ENCODE results near the gene GTPBP3.
A peak's percentile ranks its signal among the peaks of the same experiment; 100 is the strongest.

Gene GTPBP3

DNA sequence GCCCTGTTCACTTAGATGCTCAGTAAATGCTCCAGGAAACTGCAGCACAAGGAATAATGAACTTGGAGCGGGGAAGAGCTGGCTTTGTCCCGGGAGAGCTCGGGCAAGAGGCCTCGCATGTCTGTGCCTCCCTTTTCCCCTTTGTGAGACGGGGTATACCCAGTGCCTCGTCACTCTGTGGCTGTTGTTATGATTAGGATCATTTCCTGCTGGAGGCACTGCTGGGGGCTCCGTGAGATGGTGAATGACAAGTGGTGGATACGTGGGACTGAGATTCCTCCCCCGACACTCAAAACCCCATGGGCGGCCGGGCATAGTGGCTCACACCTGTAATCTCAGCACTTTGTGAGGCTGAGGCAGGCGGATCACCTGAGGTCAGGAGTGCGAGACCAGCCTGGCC is 40.9 kb downstream of the GTPBP3 start:
- DNase-seq, result no peak
- Histone ChIP-seq H3K27ac (no peak overlapping the region), H3K4me3 (ENCODE audit: low read depth, low read length) (no peak overlapping the region), H3K27me3 (replicated peaks) (no peaks in the 10 kb centered on the region), H3K36me3 (replicated peaks) (no peaks in the 10 kb centered on the region)
- in situ Hi-C loops (cut with HindIII; ENCODE audit: low pct_ligation_motif_present, low sequenced_read_pairs), result no loop called here
- TF ChIP-seq, protein P1, sequence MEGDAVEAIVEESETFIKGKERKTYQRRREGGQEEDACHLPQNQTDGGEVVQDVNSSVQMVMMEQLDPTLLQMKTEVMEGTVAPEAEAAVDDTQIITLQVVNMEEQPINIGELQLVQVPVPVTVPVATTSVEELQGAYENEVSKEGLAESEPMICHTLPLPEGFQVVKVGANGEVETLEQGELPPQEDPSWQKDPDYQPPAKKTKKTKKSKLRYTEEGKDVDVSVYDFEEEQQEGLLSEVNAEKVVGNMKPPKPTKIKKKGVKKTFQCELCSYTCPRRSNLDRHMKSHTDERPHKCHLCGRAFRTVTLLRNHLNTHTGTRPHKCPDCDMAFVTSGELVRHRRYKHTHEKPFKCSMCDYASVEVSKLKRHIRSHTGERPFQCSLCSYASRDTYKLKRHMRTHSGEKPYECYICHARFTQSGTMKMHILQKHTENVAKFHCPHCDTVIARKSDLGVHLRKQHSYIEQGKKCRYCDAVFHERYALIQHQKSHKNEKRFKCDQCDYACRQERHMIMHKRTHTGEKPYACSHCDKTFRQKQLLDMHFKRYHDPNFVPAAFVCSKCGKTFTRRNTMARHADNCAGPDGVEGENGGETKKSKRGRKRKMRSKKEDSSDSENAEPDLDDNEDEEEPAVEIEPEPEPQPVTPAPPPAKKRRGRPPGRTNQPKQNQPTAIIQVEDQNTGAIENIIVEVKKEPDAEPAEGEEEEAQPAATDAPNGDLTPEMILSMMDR (IDR thresholded peaks at IDR 0.05; ENCODE audit: low read depth, low read length, missing control alignments), result no peak

DNA sequence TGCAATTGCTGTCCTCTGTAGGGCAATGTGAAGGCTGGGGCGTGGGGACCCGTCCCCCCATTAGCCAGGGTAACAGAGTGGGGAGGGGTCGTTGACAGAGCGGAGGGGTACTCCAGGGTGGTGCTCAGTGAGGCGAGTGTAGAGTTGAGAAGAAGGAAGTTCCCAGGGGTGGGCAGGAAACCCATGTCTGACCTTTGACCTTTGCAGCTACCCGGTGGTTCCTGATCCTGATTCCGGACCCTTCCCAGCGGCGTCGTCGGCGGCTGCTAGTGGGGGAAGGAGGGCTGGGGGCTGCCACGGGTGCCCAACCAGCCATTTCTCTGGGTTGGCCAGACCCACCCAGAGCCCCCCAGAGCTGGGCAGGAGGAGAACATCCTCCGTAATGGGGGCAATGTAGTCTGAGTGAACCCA is 41.9 kb downstream of the GTPBP3 start:
- DNase-seq, result no peak
- Histone ChIP-seq H3K27ac (no peak overlapping the region), H3K36me3 (replicated peaks) (no peaks in the 10 kb centered on the region), H3K4me3 (ENCODE audit: low read depth, low read length) (no peak overlapping the region), H3K27me3 (replicated peaks) (no peaks in the 10 kb centered on the region)
- in situ Hi-C loops (cut with HindIII; ENCODE audit: low pct_ligation_motif_present, low sequenced_read_pairs), result no loop called here
- TF ChIP-seq, protein P1 (IDR thresholded peaks at IDR 0.05; ENCODE audit: low read depth, low read length, missing control alignments), result no peak

- DNase-seq, result no peak
- Histone ChIP-seq H3K27me3 (replicated peaks) (no peaks in the 10 kb centered on the region), H3K36me3 (replicated peaks) (no peaks in the 10 kb centered on the region), H3K27ac (no peak overlapping the region), H3K4me3 (ENCODE audit: low read depth, low read length) (no peak overlapping the region)
- in situ Hi-C loops (cut with HindIII; ENCODE audit: low pct_ligation_motif_present, low sequenced_read_pairs), result no loop called here
- TF ChIP-seq, protein P1 (IDR thresholded peaks at IDR 0.05; ENCODE audit: low read depth, low read length, missing control alignments), result no peak
These were observed 43.2 kb downstream of the GTPBP3 start for GRCh38 chr19:17380426-17381138.

GRCh38 chr19:17385878-17386611 is 48.7 kb downstream of the GTPBP3 start:
- peak; percentile 35 for DNase-seq
- no peak overlapping the region for H3K4me3 ChIP-seq (ENCODE audit: low read depth, low read length)
- TF ChIP-seq, protein P1 (IDR thresholded peaks at IDR 0.05; ENCODE audit: low read depth, low read length, missing control alignments), result peak; percentile 98
- H3K27me3 ChIP-seq (replicated peaks), result no peaks in the 10 kb centered on the region
- no peak overlapping the region for H3K27ac ChIP-seq
- in situ Hi-C loops (cut with HindIII; ENCODE audit: low pct_ligation_motif_present, low sequenced_read_pairs), result no loop called here
- no peaks in the 10 kb centered on the region for H3K36me3 ChIP-seq (replicated peaks)

- no peak for DNase-seq
- no peaks in the 10 kb centered on the region for H3K27me3 ChIP-seq (replicated peaks)
- H3K27ac ChIP-seq, result no peak overlapping the region
- in situ Hi-C loops (cut with HindIII; ENCODE audit: low pct_ligation_motif_present, low sequenced_read_pairs), result no loop called here
- no peaks in the 10 kb centered on the region for H3K36me3 ChIP-seq (replicated peaks)
- TF ChIP-seq, protein P1 (IDR thresholded peaks at IDR 0.05; ENCODE audit: low read depth, low read length, missing control alignments), result no peak
- H3K4me3 ChIP-seq (ENCODE audit: low read depth, low read length), result no peak overlapping the region
These were observed 51.9 kb downstream of the GTPBP3 start for GRCh38 chr19:17389288-17389687.
